OCI-LY3 (cell line): ENCODE data around the gene TMEM59.

Source experiments
- CTCF ChIP-seq: fragments of 200-600, 300-600 bp; sonication (generic); IDR thresholded peaks from 2 replicates; pipeline ENCODE4 v1.5.1; 2014; ENCODE audit warnings: antibody characterized with exemption, low read length, low read depth
- EZH2phosphoT487 ChIP-seq: fragments of 200-600 bp; shearing (Covaris generic); IDR thresholded peaks from 2 replicates; pipeline ENCODE4 v1.6.1; 2018; ENCODE audit warnings: antibody characterized with exemption, mixed run types, low read depth

- TF ChIP-seq CTCF (no peak), EZH2phosphoT487 (no peak)
Observed at GRCh38 chr1:54100500-54100899, 47.5 kb upstream of the TMEM59 start.
